H9 (cell line): Measurements from ENCODE around the gene PPP2R3A. TPM values are rescaled to one million over a fixed set of nuclear protein-coding genes. Genes with fewer than 3 reads are reported as not detected.

Source experiments
- DNase-seq: peaks from one replicate; pipeline ENCODE4 v3.0.0-alpha.2; 2017
- H2AFZ ChIP-seq: one replicate; pipeline ENCODE4 v1.6.1; 2013; ENCODE audit warnings: mild to moderate bottlenecking, low read length, control low read depth, moderate library complexity
- H2AK5ac ChIP-seq: 2 replicates; pipeline ENCODE4 v1.6.1; 2013; ENCODE audit warnings: low read length, control low read depth, mixed read lengths; ENCODE audit not compliant: insufficient read length
- H2BK120ac ChIP-seq: one replicate; pipeline ENCODE4 v1.6.1; 2013; ENCODE audit warnings: low read depth, mild to moderate bottlenecking, low read length, control low read depth, inconsistent platforms; ENCODE audit not compliant: poor library complexity, severe bottlenecking
- H2BK12ac ChIP-seq: 2 replicates; pipeline ENCODE4 v1.6.1; 2013; ENCODE audit warnings: low read length, control low read depth, mixed read lengths, low read depth; ENCODE audit not compliant: insufficient read length
- H2BK15ac ChIP-seq: 2 replicates; pipeline ENCODE4 v1.6.1; 2013; ENCODE audit warnings: low read depth, low read length, control low read depth
- H2BK20ac ChIP-seq: one replicate; pipeline ENCODE4 v1.6.1; 2013; ENCODE audit warnings: low read depth, mild to moderate bottlenecking, low read length, control low read depth, inconsistent platforms; ENCODE audit not compliant: poor library complexity, severe bottlenecking
- H2BK5ac ChIP-seq: 2 replicates; pipeline ENCODE4 v1.6.1; 2013; ENCODE audit warnings: low read length, control low read depth, mixed read lengths; ENCODE audit not compliant: insufficient read length
- H3K14ac ChIP-seq: 2 replicates; pipeline ENCODE4 v1.6.1; 2013; ENCODE audit warnings: low read length, control low read depth; ENCODE audit not compliant: insufficient read depth
- H3K18ac ChIP-seq: 2 replicates; pipeline ENCODE4 v1.6.1; 2013; ENCODE audit warnings: low read depth, mild to moderate bottlenecking, mixed read lengths, low read length, control low read depth; ENCODE audit not compliant: insufficient read length
- H3K23ac ChIP-seq: 2 replicates; pipeline ENCODE4 v1.6.1; 2013; ENCODE audit warnings: low read length, control low read depth, mixed read lengths, low read depth; ENCODE audit not compliant: insufficient read length
- H3K23me2 ChIP-seq: 2 replicates; pipeline ENCODE4 v1.6.1; 2013; ENCODE audit warnings: low read depth, mild to moderate bottlenecking, mixed read lengths, low read length, control low read depth; ENCODE audit not compliant: insufficient read length, poor library complexity, severe bottlenecking
- H3K27ac ChIP-seq: 2 replicates; pipeline ENCODE4 v1.5.1; 2013; ENCODE audit warnings: low read length, control low read depth, mixed read lengths, low read depth; ENCODE audit not compliant: insufficient read length
- H3K27me3 ChIP-seq: 2 replicates; pipeline ENCODE4 v1.6.1; 2013; ENCODE audit warnings: low read length, control low read depth, inconsistent platforms; ENCODE audit not compliant: insufficient read depth
- H3K4ac ChIP-seq: 2 replicates; pipeline ENCODE4 v1.6.1; 2013; ENCODE audit warnings: low read depth, mild to moderate bottlenecking, control low read depth, inconsistent platforms, low read length, moderate library complexity
- H3K4me1 ChIP-seq: 2 replicates; pipeline ENCODE4 v1.6.1; 2013; ENCODE audit warnings: low read length, control low read depth, inconsistent platforms; ENCODE audit not compliant: insufficient read depth
- H3K4me2 ChIP-seq: 2 replicates; pipeline ENCODE4 v1.6.1; 2013; ENCODE audit warnings: low read length, control low read depth, mixed read lengths; ENCODE audit not compliant: insufficient read length, insufficient read depth
- H3K56ac ChIP-seq: 2 replicates; pipeline ENCODE4 v1.6.1; 2013; ENCODE audit warnings: low read depth, mild to moderate bottlenecking, mixed read lengths, low read length, control low read depth; ENCODE audit not compliant: insufficient read length
- H3K79me1 ChIP-seq: 2 replicates; pipeline ENCODE4 v1.6.1; 2013; ENCODE audit warnings: low read depth, mild to moderate bottlenecking, moderate library complexity, low read length, control low read depth, inconsistent platforms; ENCODE audit not compliant: insufficient read depth, poor library complexity, severe bottlenecking
- H3K79me2 ChIP-seq: 2 replicates; pipeline ENCODE4 v1.6.1; 2013; ENCODE audit warnings: low read length, control low read depth, inconsistent platforms; ENCODE audit not compliant: insufficient read depth
- H3K9ac ChIP-seq: 2 replicates; pipeline ENCODE4 v1.6.1; 2013; ENCODE audit warnings: low read length, control low read depth, mixed read lengths; ENCODE audit not compliant: insufficient read length; ENCODE audit errors: extremely low read depth
- H3K9me3 ChIP-seq: one replicate; pipeline ENCODE4 v1.6.1; 2013; ENCODE audit warnings: low read depth, low read length, inconsistent platforms; ENCODE audit not compliant: control insufficient read depth
- H3T11ph ChIP-seq: one replicate; pipeline ENCODE4 v1.6.1; 2013; ENCODE audit warnings: mild to moderate bottlenecking, low read length, control low read depth, inconsistent platforms
- H4K20me1 ChIP-seq: one replicate; pipeline ENCODE4 v1.6.1; 2013; ENCODE audit not compliant: control insufficient read depth, insufficient read length, insufficient read depth
- H4K5ac ChIP-seq: 2 replicates; pipeline ENCODE4 v1.6.1; 2013; ENCODE audit warnings: low read depth, mild to moderate bottlenecking, mixed read lengths, low read length, control low read depth; ENCODE audit not compliant: insufficient read length
- H4K8ac ChIP-seq: replicated peaks from 2 replicates; pipeline ENCODE4 v1.6.1; 2013; ENCODE audit warnings: low read length, control low read depth, mixed read lengths, low read depth; ENCODE audit not compliant: insufficient read length
- H4K91ac ChIP-seq: 2 replicates; pipeline ENCODE4 v1.6.1; 2013; ENCODE audit warnings: low read depth, mild to moderate bottlenecking, moderate library complexity, mixed read lengths, low read length, control low read depth; ENCODE audit not compliant: insufficient read length
- H3K27ac Mint-ChIP-seq, 3 experiments: 2 replicates in 2 of 3; 3 replicates in 1 of 3; pipeline ENCODE4 v1.8.0; 2020 to 2021; ENCODE audit warnings: mixed read lengths in 3 of 3, mild to moderate bottlenecking in 1 of 3, moderate library complexity in 1 of 3
- H3K27me3 Mint-ChIP-seq: 2 replicates; pipeline ENCODE4 v1.8.0; 2021; ENCODE audit warnings: low read depth, mild to moderate bottlenecking, moderate library complexity, mixed read lengths
- H3K36me3 Mint-ChIP-seq, 3 experiments: 2 replicates in 2 of 3; 3 replicates in 1 of 3; pipeline ENCODE4 v1.8.0; 2020 to 2021; ENCODE audit warnings: low read depth in 3 of 3, mixed read lengths in 3 of 3; ENCODE audit not compliant: insufficient read depth in 1 of 3
- H3K4me1 Mint-ChIP-seq, 2 experiments: 2 replicates each; pipeline ENCODE4 v1.8.0; 2020; ENCODE audit warnings: mixed read lengths in 2 of 2
- H3K4me3 Mint-ChIP-seq, 2 experiments: 2 replicates in 1 of 2; 3 replicates in 1 of 2; pipeline ENCODE4 v1.8.0; 2020 to 2021; ENCODE audit warnings: mild to moderate bottlenecking in 2 of 2, mixed read lengths in 2 of 2, moderate library complexity in 1 of 2
- H3K9me3 Mint-ChIP-seq, 2 experiments: 2 replicates in 1 of 2; 3 replicates in 1 of 2; pipeline ENCODE4 v1.8.0; 2020; ENCODE audit warnings: mild to moderate bottlenecking in 2 of 2, mixed read lengths in 2 of 2, moderate library complexity in 1 of 2
- CTCF ChIP-seq: fragments of 200-600 bp; sonication (generic); conservative IDR thresholded peaks from 3 replicates; pipeline ENCODE4 v1.8.0; 2021; ENCODE audit warnings: antibody characterized with exemption, mild to moderate bottlenecking
- WGBS: extraction: QIAGEN DNeasy Blood & Tissue Kit; methylation state at CpG from one replicate; pipeline ENCODE4 v1.1.7; 2013; ENCODE audit warnings: missing lambda C conversion rate, low lambda C conversion rate, mixed read lengths; ENCODE audit not compliant: insufficient read length; ENCODE audit errors: extremely low coverage; 5-methylcytosine and 5-hydroxymethylcytosine counted together
- total RNA-seq: library from RNA; stranded (reverse); gene quantifications from 2 replicates; pipeline ENCODE4 v1.2.1, GENCODE V29; 2021

The PPP2R3A gene
- total RNA-seq, 1 experiment from 2014 or later, result 12.4 TPM

DNA sequence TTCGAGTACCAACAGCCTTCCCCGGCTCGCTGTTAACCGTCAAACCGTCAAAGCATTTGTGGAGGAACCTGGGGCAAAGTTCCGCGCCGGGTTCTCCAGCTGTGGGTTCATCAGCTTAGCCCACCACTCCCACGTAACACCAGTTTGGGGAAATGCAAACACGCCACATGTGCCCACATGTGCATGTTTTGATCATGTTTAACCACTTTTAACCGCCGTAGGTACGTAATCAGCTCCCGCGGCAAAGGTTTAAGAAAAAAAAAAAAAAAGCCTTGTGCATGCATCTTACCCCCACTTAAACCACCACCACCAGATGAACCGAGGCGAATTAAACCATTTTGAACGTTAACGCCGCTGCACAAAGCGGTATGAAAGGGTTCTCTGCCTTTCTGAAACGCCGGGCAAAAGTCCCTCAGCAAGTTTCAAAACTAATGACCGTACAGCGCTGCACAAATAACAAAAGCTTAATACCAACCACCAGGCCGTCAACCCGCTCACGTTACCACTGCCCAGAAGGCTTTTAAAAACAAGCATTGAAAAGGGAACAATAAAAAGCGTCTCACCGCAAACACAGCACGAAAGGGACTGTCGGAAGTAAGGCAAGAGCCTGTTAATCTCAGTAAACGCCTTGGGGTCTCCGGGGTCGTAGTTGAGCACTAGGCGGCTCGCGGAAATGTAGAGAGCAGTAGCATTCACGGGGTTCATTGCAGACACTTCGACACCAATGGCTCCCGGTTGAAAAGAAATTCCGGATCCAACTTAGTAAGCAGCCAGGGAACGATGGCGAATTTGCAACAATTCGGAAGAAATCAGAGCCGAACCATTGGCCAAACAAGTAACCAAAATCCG lies 229.1 kb downstream of the PPP2R3A start:
- peaks cover 6% of the 10 kb centered on the region for H3K23me2 ChIP-seq
- H3K14ac ChIP-seq, result peak overlapping the region; percentile 93
- no peaks in the 10 kb centered on the region for H3K27me3 ChIP-seq
- no peak overlapping the region for H2BK20ac ChIP-seq
- no peak overlapping the region; the same call in 1 of the 2 replicates for H3K4ac ChIP-seq
- Mint-ChIP-seq H3K27me3 (peaks cover 3% of the 10 kb centered on the region; the same call in 1 of the 2 replicates), H3K4me3 (peak overlapping the region; percentile 96 to 98), H3K9me3 (peaks cover 12 to 15% of the 10 kb centered on the region in 2 experiments), H3K27ac (peak overlapping the region; percentile 83 to 97 (median 92)), H3K36me3 (peaks cover 10 to 31% (median 13%) of the 10 kb centered on the region in 3 experiments), H3K4me1 (peaks cover 47 to 48% of the 10 kb centered on the region in 2 experiments)
- H3T11ph ChIP-seq, result no peak overlapping the region
- peak overlapping the region; percentile 35 for H3K56ac ChIP-seq
- H3K9ac ChIP-seq, result peak overlapping the region; percentile 91
- no peak overlapping the region for H2BK5ac ChIP-seq
- H2BK12ac ChIP-seq, result no peak overlapping the region
- no peaks in the 10 kb centered on the region for H3K9me3 ChIP-seq
- H3K23ac ChIP-seq, result no peak overlapping the region
- peak overlapping the region; percentile 10 for H3K27ac ChIP-seq
- H4K91ac ChIP-seq, result no peak overlapping the region
- no peak overlapping the region for H2AFZ ChIP-seq
- H4K20me1 ChIP-seq, result no peaks in the 10 kb centered on the region
- no peak overlapping the region for H4K5ac ChIP-seq
- no CpG with 5 or more reads among the region's 47 CpGs for WGBS
- H3K79me2 ChIP-seq, result peaks cover 43% of the 10 kb centered on the region
- H3K79me1 ChIP-seq, result no peaks in the 10 kb centered on the region
- no peak overlapping the region for H3K18ac ChIP-seq
- TF ChIP-seq CTCF, result no peak
- H2BK120ac ChIP-seq, result no peak overlapping the region
- peak; percentile 36 for DNase-seq
- H4K8ac ChIP-seq, result no peak overlapping the region
- H3K4me1 ChIP-seq, result 0 out of 2 replicates have a peak, but pooled peaks cover 2% of the 10 kb centered on the region
- H2AK5ac ChIP-seq, result no peak overlapping the region
- H2BK15ac ChIP-seq, result no peak overlapping the region
- H3K4me2 ChIP-seq, result peak overlapping the region; percentile 79
